ENCODE results near the gene HNRNPM.
"Not testable (repeated sequence)": the region's sequence is repeated elsewhere in the genome, so short reads cannot be mapped to it uniquely, and the experiment has no call there.

Gene HNRNPM, protein sequence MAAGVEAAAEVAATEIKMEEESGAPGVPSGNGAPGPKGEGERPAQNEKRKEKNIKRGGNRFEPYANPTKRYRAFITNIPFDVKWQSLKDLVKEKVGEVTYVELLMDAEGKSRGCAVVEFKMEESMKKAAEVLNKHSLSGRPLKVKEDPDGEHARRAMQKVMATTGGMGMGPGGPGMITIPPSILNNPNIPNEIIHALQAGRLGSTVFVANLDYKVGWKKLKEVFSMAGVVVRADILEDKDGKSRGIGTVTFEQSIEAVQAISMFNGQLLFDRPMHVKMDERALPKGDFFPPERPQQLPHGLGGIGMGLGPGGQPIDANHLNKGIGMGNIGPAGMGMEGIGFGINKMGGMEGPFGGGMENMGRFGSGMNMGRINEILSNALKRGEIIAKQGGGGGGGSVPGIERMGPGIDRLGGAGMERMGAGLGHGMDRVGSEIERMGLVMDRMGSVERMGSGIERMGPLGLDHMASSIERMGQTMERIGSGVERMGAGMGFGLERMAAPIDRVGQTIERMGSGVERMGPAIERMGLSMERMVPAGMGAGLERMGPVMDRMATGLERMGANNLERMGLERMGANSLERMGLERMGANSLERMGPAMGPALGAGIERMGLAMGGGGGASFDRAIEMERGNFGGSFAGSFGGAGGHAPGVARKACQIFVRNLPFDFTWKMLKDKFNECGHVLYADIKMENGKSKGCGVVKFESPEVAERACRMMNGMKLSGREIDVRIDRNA

DNA sequence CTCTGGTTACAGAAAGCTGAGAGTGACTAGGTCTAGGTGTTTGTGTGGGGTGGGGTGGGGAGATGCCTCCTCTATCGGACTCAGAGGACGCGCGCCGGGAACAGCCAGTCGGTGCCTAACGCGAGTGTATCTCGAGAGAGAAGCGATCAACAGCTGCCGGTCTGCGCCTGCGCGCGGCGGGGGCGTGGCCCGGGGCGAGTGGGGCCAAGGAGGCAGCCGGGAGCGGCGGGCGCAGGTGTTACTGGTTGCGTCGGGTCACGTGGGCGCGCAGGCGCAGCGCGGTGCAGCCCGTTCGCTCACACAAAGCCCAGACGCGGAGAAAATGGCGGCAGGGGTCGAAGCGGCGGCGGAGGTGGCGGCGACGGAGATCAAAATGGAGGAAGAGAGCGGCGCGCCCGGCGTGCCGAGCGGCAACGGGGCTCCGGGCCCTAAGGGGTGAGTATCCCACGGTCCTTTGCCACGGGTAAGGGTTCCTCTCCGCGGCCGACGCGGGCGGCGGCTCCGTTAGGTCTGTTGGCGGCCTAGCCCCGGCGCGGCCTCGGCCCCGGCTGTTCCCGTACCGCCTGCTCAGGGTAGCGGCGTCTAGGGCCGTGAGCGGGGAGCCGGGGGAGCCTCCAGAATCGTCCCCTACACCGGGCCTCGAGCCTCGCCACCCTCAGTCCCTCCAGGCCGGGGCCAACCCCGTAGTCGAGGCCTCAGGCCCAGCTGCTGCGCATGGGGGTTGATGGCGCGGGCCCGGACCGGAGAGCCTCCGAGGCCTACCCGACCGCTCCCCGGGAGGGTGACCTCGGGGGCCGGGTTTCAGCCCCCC lies at the start of gene HNRNPM:
Gene HNRNPM, plus strand, starts transcription at position 299 of the 811 bp plus-strand sequence. Its CDS starts 24 bp downstream, at position 323.
- DNase-seq, result peak; percentile 87 to 94

GRCh38 chr19:8395621-8396082 lies 49.1 kb upstream of the HNRNPM start:
- no peak for DNase-seq

- DNase-seq, result no peak
Observed at GRCh38 chr19:8396185-8396562, 48.6 kb upstream of the HNRNPM start.

- no peak for DNase-seq
Observed at GRCh38 chr19:8396563-8397203, 48.1 kb upstream of the HNRNPM start.

GRCh38 chr19:8397271-8397670 lies 47.5 kb upstream of the HNRNPM start:
- DNase-seq, result no peak

GRCh38 chr19:8397746-8398310 lies 46.9 kb upstream of the HNRNPM start:
- no peak for DNase-seq

DNA sequence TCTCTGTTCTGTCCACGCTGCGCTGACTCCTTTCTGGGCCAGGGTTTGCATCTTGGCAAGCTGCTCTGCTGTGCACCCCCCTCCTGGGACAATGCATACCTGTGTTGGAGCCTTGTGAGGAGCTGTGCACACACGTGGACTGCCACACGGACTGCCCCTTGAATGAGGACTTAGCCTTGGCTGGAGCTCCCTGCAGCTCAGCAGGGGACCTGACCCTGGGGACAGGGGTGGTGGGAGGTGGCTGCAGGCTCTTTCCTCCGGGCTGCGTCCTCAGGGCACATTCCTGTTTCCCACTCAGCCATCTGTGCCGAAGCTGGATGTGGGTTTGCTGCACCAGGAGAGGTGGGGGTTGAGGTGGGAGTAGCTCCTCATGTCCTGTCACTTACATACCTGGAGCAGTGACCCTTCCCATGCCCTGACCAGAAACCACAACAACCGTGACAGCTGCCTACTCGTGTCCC lies 46.4 kb upstream of the HNRNPM start:
- no peak for DNase-seq

- DNase-seq, result no peak
Observed at GRCh38 chr19:8399681-8400188, 45.0 kb upstream of the HNRNPM start.

- no peak for DNase-seq
Observed at GRCh38 chr19:8401981-8402411, 42.8 kb upstream of the HNRNPM start.

GRCh38 chr19:8403098-8403819 lies 41.5 kb upstream of the HNRNPM start:
- DNase-seq, result no peak

DNA sequence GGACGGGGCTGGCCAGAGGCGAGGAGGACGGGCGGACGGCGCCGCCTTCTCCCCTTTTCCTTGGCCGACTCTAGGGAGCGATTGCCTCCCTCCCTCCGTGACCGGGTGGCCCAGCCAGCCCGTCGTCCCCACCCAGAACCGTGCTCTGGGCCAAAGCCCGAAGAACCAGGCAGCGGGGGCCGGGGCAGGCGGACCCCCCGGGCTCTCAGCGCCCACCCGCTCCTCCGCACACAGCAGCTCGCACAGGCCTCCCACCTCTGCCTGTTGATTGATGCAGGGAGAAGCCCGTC lies 41.0 kb upstream of the HNRNPM start:
- no peak for DNase-seq

DNA sequence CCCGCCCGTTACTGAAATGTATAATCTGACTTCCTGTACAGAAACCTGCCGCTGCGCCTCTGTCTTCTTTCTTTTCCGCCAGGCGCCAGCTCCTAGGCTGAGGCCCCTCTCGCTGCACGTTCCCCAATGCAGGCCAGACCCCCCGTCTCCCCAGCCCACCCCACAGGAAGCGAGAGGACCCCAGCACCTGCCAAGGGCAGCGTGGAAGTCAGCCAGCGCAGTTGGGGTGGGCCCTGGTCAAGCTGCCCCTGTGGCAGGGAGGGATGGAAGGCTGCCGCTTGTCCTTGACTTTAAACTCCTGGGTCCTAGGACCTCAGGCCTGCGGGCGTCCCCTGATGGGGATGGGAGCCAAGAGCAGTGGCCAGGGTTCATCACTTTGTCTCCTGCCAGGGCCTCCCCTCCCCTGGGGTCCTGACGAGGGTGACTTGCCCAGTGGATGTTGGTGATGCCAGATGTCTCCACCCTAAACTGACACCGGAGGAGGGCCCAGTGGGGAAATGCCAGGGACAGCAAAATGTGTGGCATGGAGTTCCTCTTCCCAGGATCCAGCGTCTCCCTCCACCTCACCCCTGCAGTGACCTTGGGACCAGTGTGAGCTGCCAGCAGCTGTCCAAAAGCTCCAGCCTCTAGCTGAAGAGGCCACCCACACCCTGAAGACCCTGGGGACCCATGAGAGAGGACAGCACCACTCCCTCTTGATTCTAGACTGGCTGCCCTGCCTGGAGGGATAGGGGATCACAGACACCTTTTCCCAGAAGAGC lies 40.2 kb upstream of the HNRNPM start:
- DNase-seq, result no peak

DNA sequence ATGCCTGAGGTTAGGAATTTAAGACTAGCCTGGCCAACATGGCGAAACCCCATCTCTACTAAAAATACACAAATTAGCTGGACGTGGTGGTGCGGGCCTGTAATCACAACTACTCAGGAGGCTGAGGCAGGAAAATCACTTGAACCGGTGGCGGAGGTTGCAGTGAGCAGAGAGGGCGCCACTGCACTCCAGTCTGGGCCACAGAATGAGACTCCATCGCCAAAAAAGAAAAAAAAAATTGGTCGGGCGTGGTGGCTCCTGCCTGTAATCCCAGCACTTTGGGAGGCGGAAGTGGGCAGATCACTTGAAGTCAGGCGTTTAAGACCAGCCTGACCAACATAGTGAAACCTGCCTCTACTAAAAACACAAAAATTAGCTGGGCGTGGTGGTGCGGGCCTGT lies 34.1 kb upstream of the HNRNPM start:
- DNase-seq, result not testable (repeated sequence)

GRCh38 chr19:8412783-8413628 lies 31.8 kb upstream of the HNRNPM start, which contains the start of gene MARCHF2:
TSS of gene MARCHF2 (plus strand) at chr19:8413305. CDS start at chr19:8421841, 8,536 bp downstream.
- DNase-seq, result peak; percentile 78 to 87

- no peak for DNase-seq
Observed at GRCh38 chr19:8413629-8413995, 31.2 kb upstream of the HNRNPM start.

DNA sequence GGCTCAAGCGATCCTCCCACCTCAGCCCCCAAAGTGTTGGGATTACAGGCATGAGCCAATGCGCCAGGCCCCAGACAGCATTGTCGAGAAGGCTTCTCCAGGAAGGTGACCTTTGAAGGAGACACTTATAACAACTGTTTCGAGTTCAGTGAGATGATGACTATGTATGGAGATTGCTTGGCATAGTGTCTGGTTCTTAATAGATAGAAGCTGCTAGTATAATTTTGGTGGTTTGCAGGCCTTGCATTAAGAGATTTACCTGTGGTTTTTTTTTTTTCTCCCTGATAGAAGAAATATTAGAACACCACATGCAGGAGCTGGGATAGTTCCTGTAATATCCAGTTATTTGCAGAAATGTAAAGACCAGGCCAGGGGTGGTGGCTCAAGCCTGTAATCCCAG lies 28.0 kb upstream of the HNRNPM start:
- no peak for DNase-seq

DNA sequence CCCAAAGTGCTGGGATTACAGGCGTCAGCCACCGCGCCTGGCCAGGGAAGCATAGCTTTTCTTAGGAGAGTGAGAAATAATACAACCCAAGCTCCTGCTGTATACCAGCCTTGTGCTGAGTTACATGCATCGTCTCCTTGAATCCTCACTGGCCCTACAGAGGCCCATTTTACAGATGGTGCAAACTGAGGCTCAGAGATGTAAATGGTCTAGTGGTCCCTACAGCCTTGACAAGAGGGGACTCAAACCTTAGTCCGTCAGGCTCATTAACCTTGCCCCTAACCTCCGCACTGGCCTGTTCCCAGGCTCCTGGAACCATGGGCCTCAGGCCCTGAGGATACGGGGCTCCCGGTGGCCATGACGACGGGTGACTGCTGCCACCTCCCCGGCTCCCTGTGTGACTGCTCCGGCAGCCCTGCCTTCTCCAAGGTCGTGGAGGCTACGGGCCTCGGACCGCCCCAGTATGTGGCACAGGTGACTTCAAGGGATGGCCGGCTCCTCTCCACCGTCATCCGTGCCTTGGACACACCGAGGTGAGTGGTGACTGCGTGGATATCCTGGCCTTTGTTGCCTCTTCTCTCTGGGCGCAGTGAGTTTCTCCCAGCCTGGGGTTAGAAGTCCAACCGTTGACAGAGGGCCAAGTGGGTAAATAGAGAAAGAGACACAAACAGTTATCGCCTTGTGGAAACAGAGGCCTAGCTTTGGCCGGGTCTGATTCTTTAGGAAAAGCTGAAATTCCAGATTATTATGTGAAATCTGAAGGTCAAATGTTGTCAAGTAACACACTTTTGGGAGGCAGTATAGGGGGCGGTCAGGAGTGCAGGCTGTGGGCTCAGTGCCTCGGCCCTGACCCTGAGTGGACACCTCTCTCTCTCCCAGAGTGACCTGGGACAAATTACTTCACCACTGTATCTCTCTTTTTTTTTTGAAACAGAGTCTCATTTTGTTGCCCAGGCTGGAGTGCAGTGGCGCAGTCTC lies 23.0 kb upstream of the HNRNPM start:
- DNase-seq, result no peak

- no peak for DNase-seq
Observed at GRCh38 chr19:8423817-8424223, 21.0 kb upstream of the HNRNPM start.

Measured in NCI-H1930 (cell line).